A549 (cell line): ENCODE results near the gene PNKP. TPM values are rescaled to one million over a fixed set of nuclear protein-coding genes. Genes with fewer than 3 reads are reported as not detected.

ENCODE experiments used
- ATAC-seq, 2 experiments: fragments of 200-7000 bp in 1 of 2; fragments of >200 bp in 1 of 2; cut with Nextera tagmentation in 1 of 2; cut with Tn5 transposase in 1 of 2; 3 replicates each; pipeline versions ENCODE4 v1.8.0 to v1.9.1; 2018 to 2020; ENCODE audit warnings: mild to moderate bottlenecking in 1 of 2, moderate library complexity in 1 of 2
- CTCF ChIA-PET: fragments of 300-600 bp; sonication (Branson Sonifier 250); formaldehyde crosslinking; extraction: SDS; loops from one replicate; lab custom pipeline; 2021; ENCODE audit warnings: antibody characterized with exemption, inconsistent platforms; lab: Yijun Ruan, JAX
- POLR2A ChIA-PET: fragments of 350-600 bp; formaldehyde crosslinking; extraction: SDS; loops from one replicate; lab custom pipeline; 2021; ENCODE audit warnings: antibody characterized with exemption, inconsistent platforms; lab: Yijun Ruan, JAX
- DNase-seq, 2 experiments: peaks; one replicate each; pipeline versions ENCODE4 v3.0.0 to v3.0.0-alpha.2; 2011 to 2016; ENCODE audit warnings: low read depth in 1 of 2, low spot score in 1 of 2
- FAIRE-seq: peaks from 2 replicates; lab custom pipeline; 2011; peaks lifted over from hg19 to GRCh38; lab: Jason Lieb, UNC
- H3K27ac ChIP-seq, 2 experiments: fragments of >200 bp; sonication (Bioruptor Twin); formaldehyde crosslinking; 3 replicates each; pipeline ENCODE4 v1.5.1; 2016 to 2017
- H3K4me1 ChIP-seq: fragments of >200 bp; sonication (Bioruptor Twin); formaldehyde crosslinking; 3 replicates; pipeline ENCODE4 v1.6.1; 2016
- H3K4me2 ChIP-seq: fragments of >200 bp; sonication (Bioruptor Twin); formaldehyde crosslinking; 3 replicates; pipeline ENCODE4 v1.6.1; 2016
- H3K4me3 ChIP-seq: fragments of >200 bp; sonication (Bioruptor Twin); formaldehyde crosslinking; 3 replicates; pipeline ENCODE4 v1.5.1; 2016
- H3K9me3 ChIP-seq: fragments of >200 bp; sonication (Bioruptor Twin); formaldehyde crosslinking; 3 replicates; pipeline ENCODE4 v1.6.1; 2016
- BCL3 ChIP-seq: fragments of >200 bp; sonication (Bioruptor Twin); formaldehyde crosslinking; IDR thresholded peaks from 3 replicates; pipeline ENCODE4 v1.6.1; 2016
- CBX2 ChIP-seq: fragments of 200-600 bp; sonication (generic); IDR thresholded peaks from 2 replicates; pipeline ENCODE4 v1.6.1; 2016; ENCODE audit warnings: low read depth, mild to moderate bottlenecking, borderline replicate concordance
- CHD2 ChIP-seq: fragments of 150-350 bp; IDR thresholded peaks from 2 replicates; pipeline ENCODE4 v1.6.1; 2014; ENCODE audit warnings: low read length; ENCODE audit not compliant: partially characterized antibody
- FOSB ChIP-seq: fragments of 250-450 bp; sonication (Bioruptor Pico); IDR thresholded peaks from 2 replicates; pipeline ENCODE4 v1.5.0; 2020; ENCODE audit warnings: mild to moderate bottlenecking, moderate library complexity
- HOXB5 ChIP-seq: fragments of 250-450 bp; sonication (Bioruptor Pico); IDR thresholded peaks from 2 replicates; pipeline ENCODE4 v1.5.0; 2020; ENCODE audit warnings: mild to moderate bottlenecking, moderate library complexity
- JUN ChIP-seq, 2 experiments: fragments of >200 bp; sonication (Bioruptor Twin); formaldehyde crosslinking; IDR thresholded peaks; 2 replicates in 1 of 2; 3 replicates in 1 of 2; pipeline ENCODE4 v1.6.1; 2016 to 2017
- JUNB ChIP-seq: fragments of >200 bp; sonication (Bioruptor Twin); formaldehyde crosslinking; IDR thresholded peaks from 2 replicates; pipeline ENCODE4 v1.6.1; 2016
- MAFK ChIP-seq: fragments of 450-650 bp; IDR thresholded peaks from 2 replicates; pipeline ENCODE4 v1.6.1; 2014; ENCODE audit not compliant: partially characterized antibody
- MAX ChIP-seq: IDR thresholded peaks from 2 replicates; pipeline ENCODE4 v1.6.1; 2012
- NR3C1 ChIP-seq: fragments of >200 bp; sonication (Bioruptor Twin); formaldehyde crosslinking; IDR thresholded peaks from 3 replicates; pipeline ENCODE4 v1.6.1; 2017
- PBX3 ChIP-seq: IDR thresholded peaks from 2 replicates; pipeline ENCODE4 v1.6.1; 2012
- POLR2A ChIP-seq: IDR thresholded peaks from 2 replicates; pipeline ENCODE4 v1.6.1; 2012; ENCODE audit warnings: mild to moderate bottlenecking, low read length
- POLR2AphosphoS2 ChIP-seq: conservative IDR thresholded peaks from 2 replicates; pipeline ENCODE4 v1.6.1; 2012; ENCODE audit warnings: low read length, improper control_type of control experiment, inconsistent platforms
- TFCP2L1 ChIP-seq: fragments of 250-450 bp; sonication (Bioruptor Pico); IDR thresholded peaks from 2 replicates; pipeline ENCODE4 v1.5.0; 2021; ENCODE audit warnings: mild to moderate bottlenecking
- WGBS: methylation state at CpG from one replicate; pipeline ENCODE4 v1.1.6; 2017; ENCODE audit errors: missing lambda C conversion rate; 5-methylcytosine and 5-hydroxymethylcytosine counted together
- polyA plus RNA-seq, 4 experiments: library from polyadenylated mRNA; depleted of rRNA in 3 of 4; stranded (reverse); fragments of >200 nt; fragmentation: RNase III in 1 of 4; extraction: RNeasy Plus Mini Kit Qiagen cat#74134 plus additional on column Dnase treatment in 1 of 4; gene quantifications; 2 replicates in 3 of 4; 3 replicates in 1 of 4; pipeline ENCODE4 v1.2.3, GENCODE V29; 2011 to 2017

PNKP gene
- polyA plus RNA-seq, 2 of the 4 experiments (the other 2 are of a cell fraction), result 23.3 to 71.2 TPM

- ChIA-PET CTCF (interaction anchor here (0.7 kb wide), 1 partner anchor 12 kb away, joined by 3 read pairs; no protein-coding TSS in a partner anchor), POLR2A (interaction anchor here (1.5 kb wide), 1 partner anchor 10 kb away, joined by 4 read pairs; no protein-coding TSS in a partner anchor)
- no peak for ATAC-seq
- peak overlapping the region in 1 of 2 experiments; percentile 8; a peak in 1 of 6 replicates for H3K27ac ChIP-seq
- peaks cover 37% of the 10 kb centered on the region for H3K4me1 ChIP-seq
- 70% methylated on average over 16 of the region's 17 CpGs for WGBS
- H3K4me2 ChIP-seq, result no peak overlapping the region
- FAIRE-seq, result no peak
- TF ChIP-seq CHD2 (peak; percentile 4), TFCP2L1 (CRISPR knock-in tag) (no peak)
- no peak overlapping the region for H3K4me3 ChIP-seq
- H3K9me3 ChIP-seq, result no peaks in the 10 kb centered on the region
- no peak for DNase-seq
These were observed 6.9 kb downstream of the PNKP start for GRCh38 chr19:49860336-49861102.

GRCh38 chr19:49859682-49860335 is 7.6 kb downstream of the PNKP start:
- no peak for DNase-seq
- no peaks in the 10 kb centered on the region for H3K9me3 ChIP-seq
- POLR2A ChIA-PET, result interaction anchor here (0.7 to 1.8 kb wide), 2 partner anchors 7 to 172 kb away, joined by 4 to 7 read pairs; partner anchors contain the start of gene PNKP
- WGBS, result 87% methylated on average over 20 of the region's 22 CpGs
- TF ChIP-seq MAX, result peak; percentile 41; the same call in 1 of the 2 replicates
- 0 out of 2 replicates have a peak, but pooled peaks have one; percentile 43 for TF ChIP-seq POLR2AphosphoS2
- TF ChIP-seq NR3C1, result no peak
- TF ChIP-seq POLR2A, result no peak
- TF ChIP-seq BCL3, result 0 out of 3 replicates have a peak, but pooled peaks have one; percentile 17
- TF ChIP-seq FOSB (CRISPR knock-in tag), result no peak
- TF ChIP-seq HOXB5, result no peak
- TF ChIP-seq, all 56 proteins: peak for 3
- no peak for FAIRE-seq
- CTCF ChIA-PET, result no interaction called here
- no peak overlapping the region for H3K4me2 ChIP-seq
- H3K4me1 ChIP-seq, result peaks cover 32% of the 10 kb centered on the region
- peak overlapping the region in 1 of 2 experiments; percentile 36; a peak in 2 of 6 replicates for H3K27ac ChIP-seq
- H3K4me3 ChIP-seq, result no peak overlapping the region
- no peak for ATAC-seq

GRCh38 chr19:49858088-49858985 is 9.0 kb downstream of the PNKP start:
- TF ChIP-seq BCL3, result peak; percentile 18; the same call in 1 of the 3 replicates
- TF ChIP-seq MAFK, result peak; percentile 75
- peak in 1 of 2 experiments; percentile 15; a peak in 3 of 5 replicates for TF ChIP-seq JUN (IDR thresholded peaks at IDR 0.05)
- TF ChIP-seq CBX2, result no peak
- TF ChIP-seq POLR2A, result peak; percentile 13; the same call in 1 of the 2 replicates
- TF ChIP-seq PBX3, result peak; percentile 18
- no peak for TF ChIP-seq JUNB
- 0 out of 2 replicates have a peak, but pooled peaks have one; percentile 7 for TF ChIP-seq MAX
- H3K4me2 ChIP-seq, result no peak overlapping the region
- peak overlapping the region in 1 of 2 experiments; percentile 36; a peak in 3 of 6 replicates for H3K27ac ChIP-seq
- FAIRE-seq, result no peak
- no peak overlapping the region for H3K4me3 ChIP-seq
- no peaks in the 10 kb centered on the region for H3K9me3 ChIP-seq
- POLR2A ChIA-PET, result interaction anchor here (0.6 to 2.7 kb wide), 4 partner anchors 9 to 166 kb away, joined by 7 to 9 read pairs (median 7); partner anchors contain the start of genes AKT1S1 and PNKP
- peak; percentile 5 to 6; a peak in 4 of 6 replicates for ATAC-seq
- peaks cover 32% of the 10 kb centered on the region for H3K4me1 ChIP-seq
- WGBS, result 88% methylated on average over 36 of the region's 37 CpGs
- CTCF ChIA-PET, result interaction anchor here (0.6 to 1.4 kb wide), 3 partner anchors 25 to 355 kb away, joined by 3 to 4 read pairs (median 4); no protein-coding TSS in a partner anchor
- DNase-seq, result no peak
